Stimulated activated naive CD8-positive, alpha-beta T cell treated with anti-CD3 and anti-CD28 coated beads, Interleukin-15, Interleukin-2, amounts not matched to agents 100 ng/mL and 50 ng/mL, for 24 hours (primary cell): ENCODE data around the gene GPR18.
A peak's percentile ranks its signal among the peaks of the same experiment; 100 is the strongest.

Source experiments
- H3K27ac Mint-ChIP-seq: one replicate; pipeline ENCODE4 v1.8.0; 2021; ENCODE audit warnings: mild to moderate bottlenecking, mixed read lengths
- H3K27me3 Mint-ChIP-seq: one replicate; pipeline ENCODE4 v1.8.0; 2021; ENCODE audit warnings: mixed read lengths
- H3K36me3 Mint-ChIP-seq: one replicate; pipeline ENCODE4 v1.8.0; 2021; ENCODE audit warnings: low read depth, mixed read lengths
- H3K4me1 Mint-ChIP-seq: one replicate; pipeline ENCODE4 v1.8.0; 2021; ENCODE audit warnings: low read depth, mixed read lengths
- H3K4me3 Mint-ChIP-seq: one replicate; pipeline ENCODE4 v1.8.0; 2021; ENCODE audit warnings: mild to moderate bottlenecking, mixed read lengths
- H3K9me3 Mint-ChIP-seq: one replicate; pipeline ENCODE4 v1.8.0; 2021; ENCODE audit warnings: mixed read lengths

Gene GPR18

GRCh38 chr13:99280166-99280565, 22.0 kb upstream of the GPR18 start:
- H3K27ac Mint-ChIP-seq: no peak overlapping the region
- no peak overlapping the region for H3K4me3 Mint-ChIP-seq
- peaks cover 99% of the 10 kb centered on the region for H3K4me1 Mint-ChIP-seq
- H3K9me3 Mint-ChIP-seq: no peaks in the 10 kb centered on the region
- peaks cover 45% of the 10 kb centered on the region for H3K36me3 Mint-ChIP-seq
- no peaks in the 10 kb centered on the region for H3K27me3 Mint-ChIP-seq

DNA sequence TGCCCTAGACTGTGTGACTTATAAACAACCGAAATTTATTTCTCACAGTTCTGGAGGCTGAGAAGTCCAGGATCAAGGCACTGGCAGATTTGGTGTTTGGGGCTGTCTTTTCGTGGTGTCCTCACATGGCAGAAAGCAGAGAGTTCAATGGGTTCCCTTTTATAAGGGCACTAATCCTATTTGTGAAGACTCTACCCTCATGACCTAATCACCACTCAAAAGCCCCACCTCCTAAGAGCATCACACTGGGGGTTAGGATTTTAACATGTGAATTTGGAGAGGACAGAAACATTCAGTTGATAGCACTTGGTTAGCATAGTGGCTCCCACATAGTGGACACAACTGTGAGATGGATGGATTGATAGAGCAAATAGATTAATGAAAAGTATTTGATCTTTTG, 21.5 kb upstream of the GPR18 start:
- peak overlapping the region; percentile 21 for H3K27ac Mint-ChIP-seq
- peaks cover 99% of the 10 kb centered on the region for H3K4me1 Mint-ChIP-seq
- H3K9me3 Mint-ChIP-seq: no peaks in the 10 kb centered on the region
- no peak overlapping the region for H3K4me3 Mint-ChIP-seq
- peaks cover 45% of the 10 kb centered on the region for H3K36me3 Mint-ChIP-seq
- H3K27me3 Mint-ChIP-seq: no peaks in the 10 kb centered on the region

GRCh38 chr13:99278843-99279242, 20.7 kb upstream of the GPR18 start:
- Mint-ChIP-seq H3K4me1 (peaks cover 99% of the 10 kb centered on the region), H3K27ac (no peak overlapping the region), H3K9me3 (no peaks in the 10 kb centered on the region), H3K36me3 (peaks cover 49% of the 10 kb centered on the region), H3K4me3 (peak overlapping the region; percentile 11), H3K27me3 (no peaks in the 10 kb centered on the region)

GRCh38 chr13:99278200-99278599, 20.0 kb upstream of the GPR18 start:
- no peak overlapping the region for H3K27ac Mint-ChIP-seq
- H3K36me3 Mint-ChIP-seq: peaks cover 55% of the 10 kb centered on the region
- H3K4me1 Mint-ChIP-seq: peaks cover 99% of the 10 kb centered on the region
- H3K27me3 Mint-ChIP-seq: no peaks in the 10 kb centered on the region
- H3K9me3 Mint-ChIP-seq: no peaks in the 10 kb centered on the region
- no peak overlapping the region for H3K4me3 Mint-ChIP-seq

- Mint-ChIP-seq H3K36me3 (peaks cover 61% of the 10 kb centered on the region), H3K4me3 (no peak overlapping the region), H3K4me1 (peaks cover 99% of the 10 kb centered on the region), H3K9me3 (no peaks in the 10 kb centered on the region), H3K27me3 (no peaks in the 10 kb centered on the region), H3K27ac (no peak overlapping the region)
These were observed 19.4 kb upstream of the GPR18 start for GRCh38 chr13:99277629-99278028.

- H3K27ac Mint-ChIP-seq: peak overlapping the region; percentile 70
- peaks cover 99% of the 10 kb centered on the region for H3K4me1 Mint-ChIP-seq
- peaks cover 70% of the 10 kb centered on the region for H3K36me3 Mint-ChIP-seq
- no peaks in the 10 kb centered on the region for H3K27me3 Mint-ChIP-seq
- H3K4me3 Mint-ChIP-seq: no peak overlapping the region
- H3K9me3 Mint-ChIP-seq: no peaks in the 10 kb centered on the region
These were observed 18.5 kb upstream of the GPR18 start for GRCh38 chr13:99276706-99277105.

DNA sequence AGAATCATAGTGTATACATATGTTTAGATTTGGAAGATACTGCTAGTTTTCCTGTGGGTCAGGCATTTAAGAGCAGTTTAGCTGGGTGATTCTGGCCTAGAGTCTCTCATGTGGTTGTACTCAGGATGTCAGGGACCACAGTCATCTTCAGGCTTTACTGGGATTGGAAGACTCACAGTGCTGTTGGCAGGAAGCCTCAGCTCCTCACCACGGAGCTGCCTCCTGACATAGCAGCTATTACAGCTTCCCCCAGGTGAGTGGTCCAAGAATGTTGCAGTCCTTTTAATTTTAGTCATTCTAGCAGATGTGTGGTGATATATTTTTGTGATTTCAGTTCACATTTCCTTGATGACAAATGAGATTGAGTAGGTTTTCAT, 16.9 kb upstream of the GPR18 start:
- Mint-ChIP-seq H3K4me3 (peak overlapping the region; percentile 35), H3K27ac (peak overlapping the region; percentile 81), H3K36me3 (peaks cover 69% of the 10 kb centered on the region), H3K27me3 (no peaks in the 10 kb centered on the region), H3K4me1 (peaks cover 99% of the 10 kb centered on the region), H3K9me3 (no peaks in the 10 kb centered on the region)

GRCh38 chr13:99273128-99273527, 14.9 kb upstream of the GPR18 start:
- Mint-ChIP-seq H3K27me3 (no peaks in the 10 kb centered on the region), H3K27ac (peak overlapping the region; percentile 90), H3K4me1 (peaks cover 92% of the 10 kb centered on the region), H3K36me3 (peaks cover 58% of the 10 kb centered on the region), H3K9me3 (no peaks in the 10 kb centered on the region), H3K4me3 (no peak overlapping the region)

DNA sequence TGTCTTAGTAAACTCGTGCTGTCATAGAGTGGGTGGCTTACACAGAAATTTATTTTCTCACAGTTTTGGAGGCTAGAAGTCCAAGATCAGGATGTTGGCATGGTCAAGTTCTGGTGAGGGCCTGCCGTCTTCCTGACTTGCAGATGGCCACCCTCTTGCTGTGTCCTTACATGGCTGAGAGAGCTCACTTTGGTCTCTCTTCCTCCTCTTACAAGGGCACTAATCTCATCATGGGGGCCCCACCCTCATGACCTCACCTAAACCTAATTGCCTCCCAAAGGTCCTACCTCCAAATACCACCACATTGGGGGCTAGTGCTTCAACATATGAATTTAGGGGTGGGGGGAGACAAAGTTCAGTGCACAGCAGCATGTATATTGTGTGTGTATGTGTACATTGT, 14.3 kb upstream of the GPR18 start:
- H3K36me3 Mint-ChIP-seq: peaks cover 60% of the 10 kb centered on the region
- H3K27me3 Mint-ChIP-seq: no peaks in the 10 kb centered on the region

DNA sequence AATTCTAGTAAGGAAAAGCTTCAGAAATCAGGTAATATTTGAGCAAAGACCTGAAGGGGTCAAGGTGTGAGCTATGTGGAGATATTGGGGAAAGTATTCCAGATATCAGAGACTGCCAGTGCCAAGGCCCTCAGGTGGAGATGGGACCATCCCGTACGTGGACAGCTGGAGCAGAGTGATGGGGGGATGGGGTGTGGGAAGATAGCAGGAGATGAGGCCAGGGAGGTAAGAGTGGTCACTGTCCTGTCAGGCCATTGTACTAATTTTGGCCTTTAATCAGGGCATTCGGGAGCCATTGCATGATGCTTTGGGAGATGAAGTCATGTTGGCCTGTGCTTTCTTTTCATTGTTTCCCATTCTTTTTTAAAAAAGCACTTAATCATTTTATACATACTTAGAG, 13.1 kb upstream of the GPR18 start:
- peaks cover 57% of the 10 kb centered on the region for H3K36me3 Mint-ChIP-seq
- H3K27me3 Mint-ChIP-seq: no peaks in the 10 kb centered on the region
- no peaks in the 10 kb centered on the region for H3K9me3 Mint-ChIP-seq
- H3K4me1 Mint-ChIP-seq: peaks cover 78% of the 10 kb centered on the region
- peak overlapping the region; percentile 82 for H3K27ac Mint-ChIP-seq
- H3K4me3 Mint-ChIP-seq: no peak overlapping the region

More for the DNA sequence above, 14.3 kb upstream of the GPR18 start:
- peaks cover 86% of the 10 kb centered on the region for H3K4me1 Mint-ChIP-seq
- H3K4me3 Mint-ChIP-seq: no peak overlapping the region
- peak overlapping the region; percentile 82 for H3K27ac Mint-ChIP-seq
- H3K9me3 Mint-ChIP-seq: no peaks in the 10 kb centered on the region

GRCh38 chr13:99270518-99270917, 12.3 kb upstream of the GPR18 start:
- H3K27ac Mint-ChIP-seq: peak overlapping the region; percentile 33
- no peaks in the 10 kb centered on the region for H3K9me3 Mint-ChIP-seq
- H3K4me1 Mint-ChIP-seq: peaks cover 75% of the 10 kb centered on the region
- H3K27me3 Mint-ChIP-seq: no peaks in the 10 kb centered on the region
- H3K36me3 Mint-ChIP-seq: peaks cover 55% of the 10 kb centered on the region
- H3K4me3 Mint-ChIP-seq: no peak overlapping the region

DNA sequence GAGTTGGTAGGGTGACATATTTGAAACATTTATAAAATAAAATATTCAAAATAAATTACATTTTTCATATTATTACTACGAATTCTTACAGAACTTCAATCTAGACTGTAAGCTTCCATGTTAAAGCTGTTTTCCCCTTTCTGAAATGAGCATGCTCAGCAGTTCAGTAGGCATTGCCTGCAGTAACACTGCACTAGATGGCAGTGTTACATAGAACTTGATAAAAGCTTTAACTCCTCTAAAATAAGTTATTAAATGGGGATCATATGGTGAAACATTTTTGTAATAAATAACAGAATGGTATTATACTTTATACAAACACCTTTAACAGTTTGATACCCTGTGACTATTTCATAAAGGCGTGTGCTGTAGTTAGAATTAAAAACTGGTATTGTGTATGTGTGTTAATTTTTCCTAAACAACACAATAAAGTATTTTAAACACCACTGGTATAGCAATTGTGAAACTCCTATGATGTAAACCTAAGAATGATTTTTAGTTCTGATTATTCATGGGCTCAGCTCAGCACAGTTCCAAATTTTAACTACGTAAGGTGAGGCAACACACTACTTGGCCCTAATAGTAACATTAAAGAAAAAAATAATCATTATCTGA, 11.6 kb upstream of the GPR18 start:
- no peaks in the 10 kb centered on the region for H3K27me3 Mint-ChIP-seq
- peak overlapping the region; percentile 40 for H3K27ac Mint-ChIP-seq
- H3K4me1 Mint-ChIP-seq: peaks cover 75% of the 10 kb centered on the region
- H3K9me3 Mint-ChIP-seq: no peaks in the 10 kb centered on the region
- H3K4me3 Mint-ChIP-seq: no peak overlapping the region
- peaks cover 51% of the 10 kb centered on the region for H3K36me3 Mint-ChIP-seq

DNA sequence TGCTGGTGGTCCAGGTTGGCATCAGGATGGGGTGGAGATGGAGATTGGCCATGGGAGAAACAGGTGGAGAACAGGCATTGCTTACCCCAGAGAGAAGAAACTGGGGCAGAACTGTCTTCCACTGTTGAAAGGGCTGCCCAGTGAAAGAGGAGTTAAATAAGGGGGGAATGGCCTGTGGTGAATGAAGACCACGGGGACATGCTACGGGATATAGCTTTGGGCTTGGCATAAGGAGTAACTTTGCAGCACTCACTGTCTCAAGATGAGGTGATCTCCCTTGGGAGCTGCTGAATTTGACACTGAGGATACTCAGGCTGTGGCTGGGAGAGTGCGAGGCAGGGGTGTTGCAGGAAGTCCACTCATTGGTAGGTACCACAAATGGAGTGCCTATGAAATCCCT, 10.6 kb upstream of the GPR18 start:
- peaks cover 45% of the 10 kb centered on the region for H3K36me3 Mint-ChIP-seq
- no peaks in the 10 kb centered on the region for H3K9me3 Mint-ChIP-seq
- no peak overlapping the region for H3K4me3 Mint-ChIP-seq
- H3K4me1 Mint-ChIP-seq: peaks cover 75% of the 10 kb centered on the region
- H3K27ac Mint-ChIP-seq: peak overlapping the region; percentile 60
- no peaks in the 10 kb centered on the region for H3K27me3 Mint-ChIP-seq

DNA sequence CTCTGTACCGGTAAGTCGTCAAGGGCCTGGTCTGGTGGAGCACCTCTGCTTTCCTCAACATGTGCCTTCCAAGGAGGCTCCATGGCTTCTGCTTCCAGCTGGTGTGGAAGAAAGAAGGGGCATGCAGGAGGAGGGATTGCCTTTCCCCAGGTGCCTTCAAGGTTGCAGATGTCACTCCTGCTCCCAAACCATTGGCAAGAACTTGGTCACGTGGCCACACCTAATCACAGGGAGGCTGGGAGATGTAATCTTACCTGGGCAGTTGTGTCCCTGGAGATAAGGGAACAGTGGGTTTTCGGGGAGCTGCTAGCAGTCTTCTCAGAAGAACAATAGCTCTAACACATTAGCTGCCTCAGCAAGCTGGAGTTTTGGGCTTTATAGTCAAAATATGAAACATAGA, 9.7 kb upstream of the GPR18 start:
- peaks cover 75% of the 10 kb centered on the region for H3K4me1 Mint-ChIP-seq
- H3K9me3 Mint-ChIP-seq: no peaks in the 10 kb centered on the region
- no peak overlapping the region for H3K4me3 Mint-ChIP-seq
- H3K27me3 Mint-ChIP-seq: no peaks in the 10 kb centered on the region
- no peak overlapping the region for H3K27ac Mint-ChIP-seq
- H3K36me3 Mint-ChIP-seq: peaks cover 45% of the 10 kb centered on the region

- Mint-ChIP-seq H3K9me3 (no peaks in the 10 kb centered on the region), H3K36me3 (peaks cover 37% of the 10 kb centered on the region), H3K27me3 (no peaks in the 10 kb centered on the region), H3K4me1 (peaks cover 72% of the 10 kb centered on the region), H3K27ac (no peak overlapping the region), H3K4me3 (no peak overlapping the region)
These were observed 8.6 kb upstream of the GPR18 start for GRCh38 chr13:99266827-99267226.

DNA sequence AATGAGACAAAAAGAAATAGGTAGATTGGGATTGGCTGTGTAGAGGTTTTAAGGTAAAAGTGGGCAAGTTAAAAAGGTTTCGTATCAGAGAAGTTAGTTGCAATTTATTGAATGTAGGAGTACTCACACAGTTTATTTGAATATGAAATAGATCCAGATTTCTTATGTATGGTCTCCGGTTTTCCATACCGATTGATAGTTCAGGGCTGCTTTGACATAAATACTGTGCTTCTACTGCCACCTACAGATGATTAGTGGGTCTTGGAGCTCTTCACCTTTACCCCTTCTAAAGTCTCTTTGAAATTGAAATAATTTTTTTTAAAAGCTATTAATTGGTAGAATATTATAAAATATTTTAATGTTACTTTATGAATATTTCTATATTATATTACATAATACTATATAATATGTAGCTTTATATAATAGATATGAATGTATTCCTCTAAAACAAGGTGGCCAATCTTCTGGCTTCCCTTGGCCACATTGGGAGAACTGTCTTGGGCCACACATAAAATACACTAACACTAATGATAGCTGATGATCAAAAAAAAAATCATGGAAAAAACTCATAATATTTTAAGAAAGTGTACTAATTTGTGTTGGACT, 7.7 kb upstream of the GPR18 start:
- Mint-ChIP-seq H3K36me3 (peaks cover 29% of the 10 kb centered on the region), H3K4me1 (peaks cover 72% of the 10 kb centered on the region), H3K4me3 (peak overlapping the region; percentile 46), H3K27ac (peak overlapping the region; percentile 88), H3K27me3 (no peaks in the 10 kb centered on the region), H3K9me3 (no peaks in the 10 kb centered on the region)
